MM.1S (cell line): ENCODE measurements around the gene RTN4R.
"Not testable (repeated sequence)": the region's sequence is repeated elsewhere in the genome, so short reads cannot be mapped to it uniquely, and the experiment has no call there.

Experiments used
- CTCF ChIP-seq: fragments of 300-600 bp; sonication (generic); IDR thresholded peaks from 2 replicates; pipeline ENCODE4 v1.5.1; 2016; ENCODE audit warnings: antibody characterized with exemption, low read length, mixed read lengths
- EZH2phosphoT487 ChIP-seq: fragments of 300-600 bp; sonication (generic); IDR thresholded peaks from 2 replicates; pipeline ENCODE4 v1.6.1; 2018; ENCODE audit warnings: antibody characterized with exemption, low read length

GRCh38 chr22:20286784-20287423, 18.8 kb upstream of the RTN4R start:
- not testable (repeated sequence) for TF ChIP-seq CTCF, EZH2phosphoT487
